ENCODE data around the gene NSD1.

Gene NSD1

GRCh38 chr5:177179431-177179830 lies 45.9 kb downstream of the NSD1 start:
- Histone ChIP-seq H4K91ac (ENCODE audit: low read length) (no peak overlapping the region), H2BK120ac (ENCODE audit: low read depth, low read length) (no peak overlapping the region), H2BK12ac (ENCODE audit: low read length in 2 of 2) (no peak overlapping the region), H3K4me1 (ENCODE audit: control insufficient read depth, insufficient read depth, low read depth, low read length) (peaks cover 6% of the 10 kb centered on the region), H3K4me3 (ENCODE audit: insufficient read depth in 1 of 2, low read depth in 1 of 2, low read length in 2 of 2) (no peak overlapping the region), H2BK15ac (ENCODE audit: low read depth, poor library complexity, severe bottlenecking) (no peak overlapping the region), H3K27me3 (ENCODE audit: control insufficient read depth in 1 of 2, insufficient read depth in 1 of 2, low read length in 2 of 2) (no peaks in the 10 kb centered on the region), H4K8ac (ENCODE audit: low read length) (no peak overlapping the region), H2AFZ (ENCODE audit: low read depth, low read length) (no peak overlapping the region), H2BK5ac (ENCODE audit: low read depth, low read length, poor library complexity, severe bottlenecking) (no peak overlapping the region), H3K23ac (ENCODE audit: low read length in 2 of 2) (no peak overlapping the region), H3K4me2 (ENCODE audit: low read length, poor library complexity, severe bottlenecking) (no peak overlapping the region), H3K79me1 (replicated peaks; ENCODE audit: low read length, poor library complexity, severe bottlenecking) (peaks cover 5% of the 10 kb centered on the region), H2AK5ac (ENCODE audit: low read length, severe bottlenecking) (no peak overlapping the region), H3K9me3 (ENCODE audit: control insufficient read depth, low read length) (no peaks in the 10 kb centered on the region), H3K27ac (ENCODE audit: low read length, poor library complexity, severe bottlenecking) (no peak overlapping the region), H3K18ac (ENCODE audit: low read depth in 1 of 2, low read length in 2 of 2) (no peak overlapping the region), H3K14ac (ENCODE audit: low read length in 2 of 2) (no peak overlapping the region), H3K36me3 (ENCODE audit: control insufficient read depth in 1 of 2, insufficient read depth in 2 of 2, low read depth in 1 of 2, low read length in 2 of 2) (peaks cover 14 to 18% of the 10 kb centered on the region in 2 experiments), H3K4ac (ENCODE audit: low read depth in 1 of 2, low read length in 2 of 2) (no peak overlapping the region), H3K9ac (ENCODE audit: low read length) (no peak overlapping the region)
- DNase-seq, result no peak
- WGBS, result no CpG with 5 or more reads among the region's 3 CpGs

- Histone ChIP-seq H2AK5ac (ENCODE audit: low read length, severe bottlenecking) (no peak overlapping the region), H3K4ac (ENCODE audit: low read depth in 1 of 2, low read length in 2 of 2) (no peak overlapping the region), H2BK5ac (ENCODE audit: low read depth, low read length, poor library complexity, severe bottlenecking) (no peak overlapping the region), H3K4me3 (ENCODE audit: insufficient read depth in 1 of 2, low read depth in 1 of 2, low read length in 2 of 2) (no peak overlapping the region), H2BK120ac (ENCODE audit: low read depth, low read length) (no peak overlapping the region), H3K27me3 (ENCODE audit: control insufficient read depth in 1 of 2, insufficient read depth in 1 of 2, low read length in 2 of 2) (no peaks in the 10 kb centered on the region), H4K8ac (ENCODE audit: low read length) (no peak overlapping the region), H2AFZ (ENCODE audit: low read depth, low read length) (no peak overlapping the region), H3K18ac (ENCODE audit: low read depth in 1 of 2, low read length in 2 of 2) (no peak overlapping the region), H3K4me2 (ENCODE audit: low read length, poor library complexity, severe bottlenecking) (no peak overlapping the region), H2BK12ac (ENCODE audit: low read length in 2 of 2) (no peak overlapping the region), H3K14ac (ENCODE audit: low read length in 2 of 2) (no peak overlapping the region), H3K4me1 (ENCODE audit: control insufficient read depth, insufficient read depth, low read depth, low read length) (peaks cover 4% of the 10 kb centered on the region), H3K23ac (ENCODE audit: low read length in 2 of 2) (no peak overlapping the region), H3K9ac (ENCODE audit: low read length) (no peak overlapping the region), H2BK15ac (ENCODE audit: low read depth, poor library complexity, severe bottlenecking) (no peak overlapping the region), H3K27ac (ENCODE audit: low read length, poor library complexity, severe bottlenecking) (no peak overlapping the region), H3K36me3 (ENCODE audit: control insufficient read depth in 1 of 2, insufficient read depth in 2 of 2, low read depth in 1 of 2, low read length in 2 of 2) (peaks cover 18 to 21% of the 10 kb centered on the region in 2 experiments), H3K9me3 (ENCODE audit: control insufficient read depth, low read length) (no peaks in the 10 kb centered on the region), H3K79me1 (replicated peaks; ENCODE audit: low read length, poor library complexity, severe bottlenecking) (peaks cover 9% of the 10 kb centered on the region), H4K91ac (ENCODE audit: low read length) (no peak overlapping the region)
- no peak for DNase-seq
- 100% methylated on average over 3 of the region's 3 CpGs for WGBS
These were observed 49.6 kb downstream of the NSD1 start for GRCh38 chr5:177183142-177183541.

- Histone ChIP-seq H3K36me3 (ENCODE audit: control insufficient read depth in 1 of 2, insufficient read depth in 2 of 2, low read depth in 1 of 2, low read length in 2 of 2) (peaks cover 18 to 21% of the 10 kb centered on the region in 2 experiments), H3K14ac (ENCODE audit: low read length in 2 of 2) (no peak overlapping the region), H2BK12ac (ENCODE audit: low read length in 2 of 2) (no peak overlapping the region), H3K9me3 (ENCODE audit: control insufficient read depth, low read length) (no peaks in the 10 kb centered on the region), H2BK5ac (ENCODE audit: low read depth, low read length, poor library complexity, severe bottlenecking) (no peak overlapping the region), H3K4me2 (ENCODE audit: low read length, poor library complexity, severe bottlenecking) (no peak overlapping the region), H2BK15ac (ENCODE audit: low read depth, poor library complexity, severe bottlenecking) (no peak overlapping the region), H3K4me1 (ENCODE audit: control insufficient read depth, insufficient read depth, low read depth, low read length) (peaks cover 6% of the 10 kb centered on the region), H3K4ac (ENCODE audit: low read depth in 1 of 2, low read length in 2 of 2) (no peak overlapping the region), H3K79me1 (replicated peaks; ENCODE audit: low read length, poor library complexity, severe bottlenecking) (peaks cover 9% of the 10 kb centered on the region), H3K18ac (ENCODE audit: low read depth in 1 of 2, low read length in 2 of 2) (no peak overlapping the region), H3K23ac (ENCODE audit: low read length in 2 of 2) (no peak overlapping the region), H4K8ac (ENCODE audit: low read length) (no peak overlapping the region), H2AK5ac (ENCODE audit: low read length, severe bottlenecking) (no peak overlapping the region), H3K4me3 (ENCODE audit: insufficient read depth in 1 of 2, low read depth in 1 of 2, low read length in 2 of 2) (no peak overlapping the region), H2AFZ (ENCODE audit: low read depth, low read length) (no peak overlapping the region), H4K91ac (ENCODE audit: low read length) (no peak overlapping the region), H3K27ac (ENCODE audit: low read length, poor library complexity, severe bottlenecking) (no peak overlapping the region), H2BK120ac (ENCODE audit: low read depth, low read length) (no peak overlapping the region), H3K9ac (ENCODE audit: low read length) (no peak overlapping the region), H3K27me3 (ENCODE audit: control insufficient read depth in 1 of 2, insufficient read depth in 1 of 2, low read length in 2 of 2) (no peaks in the 10 kb centered on the region)
- 100% methylated on average over 1 of the region's 3 CpGs for WGBS
- no peak for DNase-seq
These were observed 50.3 kb downstream of the NSD1 start for GRCh38 chr5:177183766-177184360.

- Histone ChIP-seq H3K23ac (ENCODE audit: low read length in 2 of 2) (no peak overlapping the region), H3K9me3 (ENCODE audit: control insufficient read depth, low read length) (no peaks in the 10 kb centered on the region), H3K4ac (ENCODE audit: low read depth in 1 of 2, low read length in 2 of 2) (no peak overlapping the region), H3K79me1 (replicated peaks; ENCODE audit: low read length, poor library complexity, severe bottlenecking) (peaks cover 9% of the 10 kb centered on the region), H2AFZ (ENCODE audit: low read depth, low read length) (no peak overlapping the region), H3K4me2 (ENCODE audit: low read length, poor library complexity, severe bottlenecking) (no peak overlapping the region), H3K36me3 (ENCODE audit: control insufficient read depth in 1 of 2, insufficient read depth in 2 of 2, low read depth in 1 of 2, low read length in 2 of 2) (peaks cover 14 to 18% of the 10 kb centered on the region in 2 experiments), H2BK120ac (ENCODE audit: low read depth, low read length) (no peak overlapping the region), H3K14ac (ENCODE audit: low read length in 2 of 2) (no peak overlapping the region), H3K9ac (ENCODE audit: low read length) (no peak overlapping the region), H2BK12ac (ENCODE audit: low read length in 2 of 2) (no peak overlapping the region), H2BK5ac (ENCODE audit: low read depth, low read length, poor library complexity, severe bottlenecking) (no peak overlapping the region), H3K18ac (ENCODE audit: low read depth in 1 of 2, low read length in 2 of 2) (no peak overlapping the region), H3K4me1 (ENCODE audit: control insufficient read depth, insufficient read depth, low read depth, low read length) (peaks cover 11% of the 10 kb centered on the region), H4K91ac (ENCODE audit: low read length) (no peak overlapping the region), H3K4me3 (ENCODE audit: insufficient read depth in 1 of 2, low read depth in 1 of 2, low read length in 2 of 2) (no peak overlapping the region), H4K8ac (ENCODE audit: low read length) (no peak overlapping the region), H2BK15ac (ENCODE audit: low read depth, poor library complexity, severe bottlenecking) (no peak overlapping the region), H2AK5ac (ENCODE audit: low read length, severe bottlenecking) (no peak overlapping the region), H3K27me3 (ENCODE audit: control insufficient read depth in 1 of 2, insufficient read depth in 1 of 2, low read length in 2 of 2) (no peaks in the 10 kb centered on the region), H3K27ac (ENCODE audit: low read length, poor library complexity, severe bottlenecking) (no peak overlapping the region)
- 100% methylated on average over 1 of the region's 2 CpGs for WGBS
- DNase-seq, result no peak
These were observed 52.4 kb downstream of the NSD1 start for GRCh38 chr5:177185993-177186392.
